NCI-H446 treated with DMSO at 0.1 percent for 48 hours (cell line): ENCODE results near the gene HS3ST4.

Experiments used
- DNase-seq: peaks from one replicate; lab custom pipeline; 2025; lab: John Stamatoyannopoulos, UW

Gene HS3ST4

GRCh38 chr16:25894093-25894492 is 202.3 kb downstream of the HS3ST4 start:
- no peak for DNase-seq

GRCh38 chr16:25895380-25895779 is 203.6 kb downstream of the HS3ST4 start:
- DNase-seq = no peak

- DNase-seq = no peak
These were observed 204.7 kb downstream of the HS3ST4 start for GRCh38 chr16:25896411-25896810.

GRCh38 chr16:25897702-25898101 is 205.9 kb downstream of the HS3ST4 start:
- no peak for DNase-seq

GRCh38 chr16:25905810-25906209 is 214.1 kb downstream of the HS3ST4 start:
- no peak for DNase-seq

- DNase-seq = no peak
These were observed 219.2 kb downstream of the HS3ST4 start for GRCh38 chr16:25910971-25911370.

GRCh38 chr16:25912321-25912720 is 220.6 kb downstream of the HS3ST4 start:
- no peak for DNase-seq

- no peak for DNase-seq
These were observed 222.7 kb downstream of the HS3ST4 start for GRCh38 chr16:25914357-25914962.

- DNase-seq = no peak
These were observed 224.3 kb downstream of the HS3ST4 start for GRCh38 chr16:25916037-25916436.

- no peak for DNase-seq
These were observed 230.7 kb downstream of the HS3ST4 start for GRCh38 chr16:25922438-25922837.

GRCh38 chr16:25925421-25925820 is 233.7 kb downstream of the HS3ST4 start:
- DNase-seq = no peak

- DNase-seq = no peak
These were observed 239.8 kb downstream of the HS3ST4 start for GRCh38 chr16:25931473-25932035.

GRCh38 chr16:25941800-25942499 is 250.2 kb downstream of the HS3ST4 start:
- no peak for DNase-seq

- DNase-seq = no peak
These were observed 259.0 kb downstream of the HS3ST4 start for GRCh38 chr16:25950586-25951281.

GRCh38 chr16:25951999-25952398 is 260.2 kb downstream of the HS3ST4 start:
- no peak for DNase-seq

- no peak for DNase-seq
These were observed 261.2 kb downstream of the HS3ST4 start for GRCh38 chr16:25952983-25953382.

- DNase-seq = no peak
These were observed 265.9 kb downstream of the HS3ST4 start for GRCh38 chr16:25957707-25958106.

- no peak for DNase-seq
These were observed 267.5 kb downstream of the HS3ST4 start for GRCh38 chr16:25959221-25959620.

- DNase-seq = no peak
These were observed 274.7 kb downstream of the HS3ST4 start for GRCh38 chr16:25966172-25967097.

GRCh38 chr16:25977121-25977520 is 285.4 kb downstream of the HS3ST4 start:
- DNase-seq = no peak

GRCh38 chr16:25978218-25978617 is 286.5 kb downstream of the HS3ST4 start:
- no peak for DNase-seq

GRCh38 chr16:25988084-25988483 is 296.3 kb downstream of the HS3ST4 start:
- no peak for DNase-seq
